ENCODE data around the gene BRD2. TPM values are rescaled to one million over a fixed set of nuclear protein-coding genes. Genes with fewer than 3 reads are reported as not detected.
A peak's percentile ranks its signal among the peaks of the same experiment; 100 is the strongest.

The BRD2 gene
- 222 TPM for polyA plus RNA-seq
- long read RNA-seq, donor 1, transcript BRD2-211 (3 exons, 759 nt), result major isoform, 12 of 21 reads
- long read RNA-seq, donor 1, partial matches to known transcripts, result 6 of 21 reads
- long read RNA-seq, donor 1, other reads (novel, unspliced or antisense), result 0 of 21 reads
- long read RNA-seq, donor 2, transcript BRD2-211 (3 exons, 759 nt), result major isoform, 19 of 90 reads
- long read RNA-seq, donor 2, transcript BRD2-209 (2 exons, 1,628 nt), result minor isoform, 7 of 90 reads
- long read RNA-seq, donor 2, transcript BRD2-219 (9 exons, 2,338 nt), result minor isoform, 6 of 90 reads
- long read RNA-seq, donor 2, partial matches to known transcripts, result 50 of 90 reads
- long read RNA-seq, donor 2, other reads (novel, unspliced or antisense), result 0 of 90 reads
- long read RNA-seq, donor 3, transcript BRD2-207 (3 exons, 946 nt), result minor isoform, 6 of 189 reads
- long read RNA-seq, donor 3, transcript BRD2-211 (3 exons, 759 nt), result major isoform, 26 of 189 reads
- long read RNA-seq, donor 3, transcript BRD2-209 (2 exons, 1,628 nt), result minor isoform, 7 of 189 reads
- long read RNA-seq, donor 3, transcript BRD2-219 (9 exons, 2,338 nt), result minor isoform, 6 of 189 reads
- long read RNA-seq, donor 3, partial matches to known transcripts, result 141 of 189 reads
- long read RNA-seq, donor 3, other reads (novel, unspliced or antisense), result 0 of 189 reads
- long read RNA-seq, donor 4, partial matches to known transcripts, result 13 of 18 reads
- long read RNA-seq, donor 4, other reads (novel, unspliced or antisense), result 0 of 18 reads
- long read RNA-seq, donor 5, transcript BRD2-211 (3 exons, 759 nt), result major isoform, 14 of 41 reads
- long read RNA-seq, donor 5, partial matches to known transcripts, result 18 of 41 reads
- long read RNA-seq, donor 5, other reads (novel, unspliced or antisense), result 0 of 41 reads
- long read RNA-seq, donor 6, transcript BRD2-219 (9 exons, 2,338 nt), result minor isoform, 10 of 151 reads
- long read RNA-seq, donor 6, transcript BRD2-209 (2 exons, 1,628 nt), result minor isoform, 11 of 151 reads
- long read RNA-seq, donor 6, transcript BRD2-211 (3 exons, 759 nt), result major isoform, 25 of 151 reads
- long read RNA-seq, donor 6, partial matches to known transcripts, result 100 of 151 reads
- long read RNA-seq, donor 6, other reads (novel, unspliced or antisense), result 0 of 151 reads
- long read RNA-seq, donor 7, transcript BRD2-211 (3 exons, 759 nt), result major isoform, 14 of 57 reads
- long read RNA-seq, donor 7, partial matches to known transcripts, result 37 of 57 reads
- long read RNA-seq, donor 7, other reads (novel, unspliced or antisense), result 0 of 57 reads
- long read RNA-seq, donor 8, full-length matches to known transcripts, result 39 of 137 reads
- long read RNA-seq, donor 8, partial matches to known transcripts, result 98 of 137 reads
- long read RNA-seq, donor 8, other reads (novel, unspliced or antisense), result 0 of 137 reads
- long read RNA-seq, donor 9, transcript BRD2-209 (2 exons, 1,628 nt), result minor isoform, 6 of 99 reads
- long read RNA-seq, donor 9, transcript BRD2-211 (3 exons, 759 nt), result major isoform, 31 of 99 reads
- long read RNA-seq, donor 9, transcript BRD2-219 (9 exons, 2,338 nt), result minor isoform, 5 of 99 reads
- long read RNA-seq, donor 9, partial matches to known transcripts, result 53 of 99 reads
- long read RNA-seq, donor 9, other reads (novel, unspliced or antisense), result 0 of 99 reads
- long read RNA-seq, donor 10, transcript BRD2-209 (2 exons, 1,628 nt), result minor isoform, 9 of 92 reads
- long read RNA-seq, donor 10, transcript BRD2-219 (9 exons, 2,338 nt), result minor isoform, 7 of 92 reads
- long read RNA-seq, donor 10, transcript BRD2-211 (3 exons, 759 nt), result major isoform, 29 of 92 reads
- long read RNA-seq, donor 10, partial matches to known transcripts, result 45 of 92 reads
- long read RNA-seq, donor 10, other reads (novel, unspliced or antisense), result 0 of 92 reads
- long read RNA-seq, donor 11, full-length matches to known transcripts, result 36 of 66 reads
- long read RNA-seq, donor 11, partial matches to known transcripts, result 30 of 66 reads
- long read RNA-seq, donor 11, other reads (novel, unspliced or antisense), result 0 of 66 reads

- WGBS (ENCODE audit: insufficient coverage, low lambda C conversion rate), result no CpG with 5 or more reads among the region's 62 CpGs
- peak; percentile 99 for DNase-seq
- H3K27me3 ChIP-seq (ENCODE audit: control insufficient read depth, insufficient read depth, low read length), result no peaks in the 10 kb centered on the region
Observed at GRCh38 chr6:32968093-32968866, at the start of gene BRD2. TSS of gene BRD2 (plus strand) at chr6:32968594. CDS start at chr6:32972899, 4,305 bp downstream.

GRCh38 chr6:32920715-32921114, 47.7 kb upstream of the BRD2 start:
- no peaks in the 10 kb centered on the region for H3K36me3 ChIP-seq (ENCODE audit: control insufficient read depth, insufficient read depth, low read length)
- no peaks in the 10 kb centered on the region for H3K9me3 ChIP-seq (ENCODE audit: control insufficient read depth, low read depth, low read length)
- H3K4me1 ChIP-seq (ENCODE audit: control insufficient read depth, insufficient read depth, low read length), result no peaks in the 10 kb centered on the region
- no peak overlapping the region for H3K27ac ChIP-seq (ENCODE audit: low read length)
- no peak for DNase-seq
- 0% methylated on average over 1 of the region's 2 CpGs for WGBS (ENCODE audit: insufficient coverage, low lambda C conversion rate)
- H3K27me3 ChIP-seq (ENCODE audit: control insufficient read depth, insufficient read depth, low read length), result no peaks in the 10 kb centered on the region
- H3K4me3 ChIP-seq (ENCODE audit: low read length), result no peak overlapping the region

More at GRCh38 chr6:32968093-32968866, at the start of gene BRD2:
- H3K4me3 ChIP-seq (ENCODE audit: low read length), result peak within 1 kb of the TSS; percentile 85
- H3K27ac ChIP-seq (ENCODE audit: low read length), result peak within 1 kb of the TSS; percentile 89
- peaks cover 5% of the 10 kb centered on the region for H3K4me1 ChIP-seq (ENCODE audit: control insufficient read depth, insufficient read depth, low read length)
- H3K36me3 ChIP-seq (ENCODE audit: control insufficient read depth, insufficient read depth, low read length), result peaks cover 9% of the 10 kb centered on the region
- H3K9me3 ChIP-seq (ENCODE audit: control insufficient read depth, low read depth, low read length), result no peaks in the 10 kb centered on the region

GRCh38 chr6:32922083-32922482, 46.3 kb upstream of the BRD2 start:
- Histone ChIP-seq H3K36me3 (ENCODE audit: control insufficient read depth, insufficient read depth, low read length) (no peaks in the 10 kb centered on the region), H3K27ac (ENCODE audit: low read length) (no peak overlapping the region), H3K9me3 (ENCODE audit: control insufficient read depth, low read depth, low read length) (no peaks in the 10 kb centered on the region), H3K4me3 (ENCODE audit: low read length) (no peak overlapping the region), H3K4me1 (ENCODE audit: control insufficient read depth, insufficient read depth, low read length) (no peaks in the 10 kb centered on the region), H3K27me3 (ENCODE audit: control insufficient read depth, insufficient read depth, low read length) (no peaks in the 10 kb centered on the region)
- no peak for DNase-seq
- 100% methylated on average over 2 of the region's 2 CpGs for WGBS (ENCODE audit: insufficient coverage, low lambda C conversion rate)

- peaks cover 14% of the 10 kb centered on the region for H3K27me3 ChIP-seq (ENCODE audit: control insufficient read depth, insufficient read depth, low read length)
- no peak for DNase-seq
- no peaks in the 10 kb centered on the region for H3K36me3 ChIP-seq (ENCODE audit: control insufficient read depth, insufficient read depth, low read length)
- no CpG with 5 or more reads among the region's 1 CpG for WGBS (ENCODE audit: insufficient coverage, low lambda C conversion rate)
- no peak overlapping the region for H3K4me3 ChIP-seq (ENCODE audit: low read length)
- H3K4me1 ChIP-seq (ENCODE audit: control insufficient read depth, insufficient read depth, low read length), result no peaks in the 10 kb centered on the region
- no peak overlapping the region for H3K27ac ChIP-seq (ENCODE audit: low read length)
- H3K9me3 ChIP-seq (ENCODE audit: control insufficient read depth, low read depth, low read length), result no peaks in the 10 kb centered on the region
Observed at GRCh38 chr6:32931211-32931610, 37.2 kb upstream of the BRD2 start.

GRCh38 chr6:32932132-32932868, 36.1 kb upstream of the BRD2 start:
- WGBS (ENCODE audit: insufficient coverage, low lambda C conversion rate), result 73% methylated on average over 4 of the region's 7 CpGs
- Histone ChIP-seq H3K36me3 (ENCODE audit: control insufficient read depth, insufficient read depth, low read length) (no peaks in the 10 kb centered on the region), H3K4me3 (ENCODE audit: low read length) (no peak overlapping the region), H3K27me3 (ENCODE audit: control insufficient read depth, insufficient read depth, low read length) (peaks cover 23% of the 10 kb centered on the region), H3K27ac (ENCODE audit: low read length) (no peak overlapping the region), H3K4me1 (ENCODE audit: control insufficient read depth, insufficient read depth, low read length) (no peaks in the 10 kb centered on the region), H3K9me3 (ENCODE audit: control insufficient read depth, low read depth, low read length) (no peaks in the 10 kb centered on the region)
- no peak for DNase-seq

DNA sequence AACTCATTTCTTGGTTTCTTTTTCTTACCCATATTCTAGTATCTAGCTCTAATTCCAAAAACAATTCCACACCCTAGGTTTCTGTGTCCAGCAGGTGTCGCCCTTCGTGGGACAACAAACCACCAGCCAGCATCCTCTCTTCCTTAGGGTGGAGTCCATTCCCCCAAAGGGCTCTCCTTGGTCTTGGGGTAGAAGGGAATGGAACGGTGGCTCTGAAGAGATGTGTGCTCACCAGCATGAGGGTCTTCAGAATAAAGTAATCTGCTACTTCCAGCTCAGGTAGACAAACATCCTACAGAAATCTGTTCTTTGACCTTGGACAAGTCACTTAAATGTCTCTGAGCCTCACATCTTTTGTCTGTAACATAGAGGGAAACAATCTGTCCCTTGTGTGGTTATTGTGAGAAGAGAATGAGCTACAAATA, 34.7 kb upstream of the BRD2 start:
- peaks cover 32% of the 10 kb centered on the region for H3K27me3 ChIP-seq (ENCODE audit: control insufficient read depth, insufficient read depth, low read length)
- no peak overlapping the region for H3K4me3 ChIP-seq (ENCODE audit: low read length)
- H3K9me3 ChIP-seq (ENCODE audit: control insufficient read depth, low read depth, low read length), result no peaks in the 10 kb centered on the region
- no peak overlapping the region for H3K27ac ChIP-seq (ENCODE audit: low read length)
- no peaks in the 10 kb centered on the region for H3K36me3 ChIP-seq (ENCODE audit: control insufficient read depth, insufficient read depth, low read length)
- DNase-seq, result peak; percentile 40 to 56
- WGBS (ENCODE audit: insufficient coverage, low lambda C conversion rate), result no CpG with 5 or more reads among the region's 3 CpGs
- H3K4me1 ChIP-seq (ENCODE audit: control insufficient read depth, insufficient read depth, low read length), result no peaks in the 10 kb centered on the region

- no peak overlapping the region for H3K4me3 ChIP-seq (ENCODE audit: low read length)
- no peak overlapping the region for H3K27ac ChIP-seq (ENCODE audit: low read length)
- no peaks in the 10 kb centered on the region for H3K36me3 ChIP-seq (ENCODE audit: control insufficient read depth, insufficient read depth, low read length)
- H3K27me3 ChIP-seq (ENCODE audit: control insufficient read depth, insufficient read depth, low read length), result peaks cover 37% of the 10 kb centered on the region
- no peaks in the 10 kb centered on the region for H3K4me1 ChIP-seq (ENCODE audit: control insufficient read depth, insufficient read depth, low read length)
- WGBS (ENCODE audit: insufficient coverage, low lambda C conversion rate), result 100% methylated on average over 1 of the region's 4 CpGs
- DNase-seq, result no peak
- H3K9me3 ChIP-seq (ENCODE audit: control insufficient read depth, low read depth, low read length), result no peaks in the 10 kb centered on the region
Observed at GRCh38 chr6:32935551-32936238, 32.7 kb upstream of the BRD2 start.
